Stomach (tissue), 9 donors: ENCODE measurements around the gene NUP160. TPM values are rescaled to one million over a fixed set of nuclear protein-coding genes. Genes with fewer than 3 reads are reported as not detected.
"Not testable (repeated sequence)": the region's sequence is repeated elsewhere in the genome, so short reads cannot be mapped to it uniquely, and the experiment has no call there.

ENCODE experiments used
- DNase-seq, 2 donors: peaks; one replicate each; pipeline versions ENCODE4 v3.0.0 to v3.0.0-alpha.2; 2013 to 2019
- H3K27ac ChIP-seq, 5 donors: fragments of 200-600 bp in 4 of 5; sonication (generic) in 4 of 5; one replicate each; pipeline ENCODE4 v1.5.1; 2013 to 2019; ENCODE audit warnings: mild to moderate bottlenecking in 1 of 5, moderate library complexity in 1 of 5
- H3K27me3 ChIP-seq, 3 donors: fragments of 200-600 bp; sonication (generic); one replicate each; pipeline ENCODE4 v1.5.1; 2017 to 2019; ENCODE audit warnings: mixed run types in 1 of 3
- H3K36me3 ChIP-seq, 4 donors: fragments of 200-600 bp; sonication (generic); 1 replicate in 3 of 4; 2 replicates in 1 of 4; pipeline ENCODE4 v1.5.1; 2016 to 2019
- H3K4me1 ChIP-seq, 4 donors: fragments of 200-600 bp; sonication (generic); one replicate each; pipeline ENCODE4 v1.5.1; 2016 to 2019
- H3K4me3 ChIP-seq, 4 donors: fragments of 200-600 bp; sonication (generic) in 3 of 4; one replicate each; pipeline ENCODE4 v1.5.1; 2016 to 2019; ENCODE audit warnings: mild to moderate bottlenecking in 1 of 4
- H3K9me3 ChIP-seq, 4 donors: fragments of 200-600 bp; sonication (generic); one replicate each; pipeline ENCODE4 v1.5.1; 2016 to 2019
- CTCF ChIP-seq, 7 experiments: fragments of 450-650 bp in 4 of 7; fragments of 200-600 bp in 3 of 7; sonication (generic) in 3 of 7; IDR thresholded peaks; one replicate each; pipeline ENCODE4 v1.5.1; 2016 to 2019; ENCODE audit warnings: antibody characterized with exemption in 7 of 7, control low read depth in 2 of 7, mild to moderate bottlenecking in 1 of 7
- EP300 ChIP-seq: sonication (generic); formaldehyde crosslinking; IDR thresholded peaks from one replicate; pipeline ENCODE4 v1.6.1; 2017; ENCODE audit warnings: antibody characterized with exemption
- POLR2A ChIP-seq, 4 donors: fragments of 450-650 bp; IDR thresholded peaks; one replicate each; pipeline ENCODE4 v1.6.1; 2016; ENCODE audit warnings: antibody characterized with exemption in 4 of 4, control low read depth in 2 of 4, mild to moderate bottlenecking in 1 of 4, moderate library complexity in 1 of 4
- POLR2AphosphoS5 ChIP-seq, 3 donors: sonication (generic); formaldehyde crosslinking; IDR thresholded peaks; one replicate each; pipeline ENCODE4 v1.6.1; 2016; ENCODE audit warnings: antibody characterized with exemption in 3 of 3
- WGBS, 5 donors: extraction: QIAGEN DNeasy Blood & Tissue Kit in 3 of 5; methylation state at CpG; one replicate each; pipeline versions ENCODE4 v1.1.5 to v1.1.7; 2013 to 2018; 5-methylcytosine and 5-hydroxymethylcytosine counted together
- intact Hi-C: fragments of 100-400 bp; cut with DNase I; formaldehyde crosslinking; loops from one replicate; pipeline ENCODE4 v1.15.1; 2023; ENCODE audit warnings: low total_unique reads
- polyA plus RNA-seq, 3 donors: library from polyadenylated mRNA; stranded (reverse); fragments of 200-250 nt; gene quantifications; one replicate each; pipeline ENCODE4 v1.2.3, GENCODE V29; 2013
- total RNA-seq, 5 donors: library from RNA; depleted of rRNA; stranded (reverse); fragments of >200 nt; gene quantifications; one replicate each; pipeline versions ENCODE4 v1.1.0 to v1.2.3, GENCODE V29; 2014 to 2016
- donor health status: healthy with polysubstance abuse.
- donor health status: Bipolar disorder and iron deficiency.
- donor health status: healthy.

Gene NUP160
- total and polyA plus RNA-seq, 8 donors: 7.9 to 77.5 (median 12.0) TPM

DNA sequence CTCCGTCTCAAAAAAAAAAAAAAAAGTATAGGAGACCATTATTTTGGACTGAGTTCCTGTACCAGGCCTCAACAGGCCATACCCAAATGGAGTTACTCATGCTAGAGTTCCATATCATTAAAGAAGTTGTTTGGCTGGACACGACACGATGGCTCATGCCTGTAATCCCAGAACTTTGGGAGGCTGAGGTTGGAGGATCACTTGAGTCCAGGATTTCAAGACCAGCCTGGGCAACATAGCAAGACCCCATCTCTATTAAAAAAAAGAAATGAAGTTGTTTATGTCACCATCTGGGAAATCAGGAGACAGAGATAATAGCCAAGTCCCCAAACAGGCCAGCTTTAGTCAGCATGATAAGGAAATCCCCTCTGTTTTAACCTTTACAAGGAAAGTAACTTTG is 74.3 kb downstream of the NUP160 start:
- WGBS, 5 donors: 92 to 98% (median 96%) methylated on average over 3 of the region's 3 CpGs
- DNase-seq: no peak
- H3K4me3 ChIP-seq: no peak overlapping the region
- peaks cover 0 to 3% (median under 1%) of the 10 kb centered on the region in 4 donors for H3K4me1 ChIP-seq
- no peaks in the 10 kb centered on the region for H3K27me3 ChIP-seq
- TF ChIP-seq EP300 (no peak), POLR2A (IDR thresholded peaks at IDR 0.05) (no peak), CTCF (IDR thresholded peaks at IDR 0.05) (no peak), POLR2AphosphoS5 (IDR thresholded peaks at IDR 0.05) (no peak)
- intact Hi-C loops: no loop called here
- H3K36me3 ChIP-seq: peaks cover 23 to 45% (median 43%) of the 10 kb centered on the region in 4 donors
- no peaks in the 10 kb centered on the region for H3K9me3 ChIP-seq
- H3K27ac ChIP-seq: no peak overlapping the region

GRCh38 chr11:47769556-47769955 is 78.6 kb downstream of the NUP160 start:
- H3K27ac ChIP-seq, DNase-seq: not testable (repeated sequence)

DNA sequence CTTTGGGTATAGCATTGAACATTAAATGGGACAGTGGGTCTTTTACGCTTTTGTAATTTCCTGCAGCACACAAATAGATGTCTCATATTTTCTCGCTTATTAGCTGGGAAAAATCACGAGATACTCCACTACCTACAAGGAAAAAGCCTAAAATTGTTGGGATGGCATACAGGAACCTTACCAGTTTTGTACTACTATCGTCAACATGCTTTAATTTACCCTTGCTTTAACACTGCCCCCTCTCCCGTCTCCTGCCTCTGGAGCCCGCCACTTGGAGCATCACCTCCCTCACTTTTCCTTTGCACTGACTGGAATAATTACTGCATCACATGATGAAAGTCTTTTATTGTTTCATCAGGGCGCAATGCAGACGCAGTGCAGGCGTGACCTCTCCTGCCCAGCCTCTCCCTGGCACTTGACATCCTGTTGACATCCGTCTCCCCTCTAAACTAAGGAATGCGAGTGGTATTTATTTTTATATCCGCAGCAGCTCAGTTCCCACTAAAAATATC is 80.0 kb downstream of the NUP160 start:
- intact Hi-C loops: no loop called here
- Histone ChIP-seq H3K27ac (peak overlapping the region; percentile 93 to 100 (median 99)), H3K4me1 (peaks cover 12 to 41% (median 30%) of the 10 kb centered on the region in 4 donors), H3K9me3 (no peaks in the 10 kb centered on the region), H3K36me3 (peaks cover 10 to 21% (median 17%) of the 10 kb centered on the region in 4 donors), H3K4me3 (peak overlapping the region; percentile 48 to 94 (median 70)), H3K27me3 (no peaks in the 10 kb centered on the region)
- peak; percentile 49 to 92 for DNase-seq
- WGBS, 5 donors: 3 to 4% (median 4%) methylated on average over 12 of the region's 12 CpGs
- TF ChIP-seq POLR2A (IDR thresholded peaks at IDR 0.05) (peak in 2 of 4 donors; percentile 41 to 57), POLR2AphosphoS5 (IDR thresholded peaks at IDR 0.05) (peak; percentile 95 to 97 (median 95)), CTCF (IDR thresholded peaks at IDR 0.05) (no peak), EP300 (no peak)

More at GRCh38 chr11:47769556-47769955, 78.6 kb downstream of the NUP160 start:
- intact Hi-C loops, H3K4me3 ChIP-seq, H3K27me3 ChIP-seq, H3K9me3 ChIP-seq, H3K36me3 ChIP-seq: not testable (repeated sequence)
- peaks cover 12 to 31% (median 25%) of the 10 kb centered on the region in 4 donors for H3K4me1 ChIP-seq
- WGBS, 5 donors: 76 to 95% (median 87%) methylated on average over 14 of the region's 14 CpGs

GRCh38 chr11:47766509-47767227 is 81.5 kb downstream of the NUP160 start:
- TF ChIP-seq POLR2AphosphoS5 (IDR thresholded peaks at IDR 0.05) (peak; percentile 20 to 64 (median 57)), POLR2A (IDR thresholded peaks at IDR 0.05) (no peak)
- intact Hi-C loops: no loop called here
- Histone ChIP-seq H3K27me3 (no peaks in the 10 kb centered on the region), H3K27ac (peak overlapping the region; percentile 98 to 100 (median 99)), H3K9me3 (no peaks in the 10 kb centered on the region), H3K4me1 (peaks cover 12 to 41% (median 30%) of the 10 kb centered on the region in 4 donors), H3K4me3 (peak overlapping the region; percentile 64 to 94 (median 75)), H3K36me3 (peaks cover 24 to 36% (median 32%) of the 10 kb centered on the region in 4 donors)
- peak; percentile 79 to 89 for DNase-seq
- 0 to 2% (median 0%) methylated on average over 13 to 65 of the region's 65 CpGs for WGBS, 5 donors

- Histone ChIP-seq H3K9me3 (no peaks in the 10 kb centered on the region), H3K4me3 (peak overlapping the region in 2 of 4 donors; percentile 64 to 74), H3K36me3 (peaks cover 34 to 51% (median 47%) of the 10 kb centered on the region in 4 donors), H3K27ac (peak overlapping the region in 3 of 5 donors; percentile 98 to 99 (median 99)), H3K4me1 (peaks cover 12 to 42% (median 31%) of the 10 kb centered on the region in 4 donors), H3K27me3 (no peaks in the 10 kb centered on the region)
- TF ChIP-seq CTCF (IDR thresholded peaks at IDR 0.05): no peak
- intact Hi-C loops: no loop called here
- 54 to 72% (median 58%) methylated on average over 2 of the region's 2 CpGs for WGBS, 5 donors
- DNase-seq: no peak
Measured at GRCh38 chr11:47765086-47765485, 83.1 kb downstream of the NUP160 start.

GRCh38 chr11:47759291-47759690 is 88.9 kb downstream of the NUP160 start:
- H3K4me1 ChIP-seq: peaks cover 0 to 12% (median 4%) of the 10 kb centered on the region in 4 donors
- H3K27ac ChIP-seq, H3K9me3 ChIP-seq, H3K27me3 ChIP-seq, H3K4me3 ChIP-seq, intact Hi-C loops: not testable (repeated sequence)
- peaks cover 67 to 100% (median 98%) of the 10 kb centered on the region in 4 donors for H3K36me3 ChIP-seq
- 87 to 94% (median 92%) methylated on average over 10 to 11 of the region's 11 CpGs for WGBS, 5 donors
- DNase-seq: peak in 1 of 2 donors; percentile 7
